Measurements from ENCODE around the gene MT1M.
"Not testable (repeated sequence)": the region's sequence is repeated elsewhere in the genome, so short reads cannot be mapped to it uniquely, and the experiment has no call there.

The MT1M gene

GRCh38 chr16:56608876-56609462, 23.5 kb upstream of the MT1M start:
- DNase-seq, result no peak

GRCh38 chr16:56609463-56609921, 23.0 kb upstream of the MT1M start:
- DNase-seq, result peak; percentile 82

- peak; percentile 86 for DNase-seq
Measured at GRCh38 chr16:56610017-56610608, 22.3 kb upstream of the MT1M start.

- DNase-seq, result no peak
Measured at GRCh38 chr16:56610609-56611111, 21.8 kb upstream of the MT1M start.

- no peak for DNase-seq
Measured at GRCh38 chr16:56611281-56611833, 21.1 kb upstream of the MT1M start.

GRCh38 chr16:56613706-56614105, 18.8 kb upstream of the MT1M start:
- no peak for DNase-seq

GRCh38 chr16:56614549-56614991, 17.9 kb upstream of the MT1M start:
- peak; percentile 46 for DNase-seq

GRCh38 chr16:56615353-56615752, 17.1 kb upstream of the MT1M start:
- no peak for DNase-seq

GRCh38 chr16:56616608-56617211, 15.7 kb upstream of the MT1M start:
- DNase-seq, result no peak

- peak; percentile 76 for DNase-seq
Measured at GRCh38 chr16:56617212-56618085, 15.0 kb upstream of the MT1M start.

GRCh38 chr16:56618138-56618537, 14.3 kb upstream of the MT1M start:
- DNase-seq, result no peak

- DNase-seq, result no peak
Measured at GRCh38 chr16:56620339-56620897, 12.0 kb upstream of the MT1M start.

GRCh38 chr16:56621665-56622445, 10.6 kb upstream of the MT1M start:
- DNase-seq, result not testable (repeated sequence)

- DNase-seq, result not testable (repeated sequence)
Measured at GRCh38 chr16:56623184-56623583, 9.3 kb upstream of the MT1M start.

- no peak for DNase-seq
Measured at GRCh38 chr16:56623637-56624036, 8.8 kb upstream of the MT1M start.

- DNase-seq, result peak; percentile 78
Measured at GRCh38 chr16:56625140-56625942, 7.1 kb upstream of the MT1M start, which contains the start of gene MT1E. TSS of gene MT1E (plus strand) at chr16:56625781. CDS start at chr16:56625852, 71 bp downstream.

- no peak for DNase-seq
Measured at GRCh38 chr16:56625943-56626654, 6.4 kb upstream of the MT1M start.

GRCh38 chr16:56626685-56627084, 5.8 kb upstream of the MT1M start:
- no peak for DNase-seq

- no peak for DNase-seq
Measured at GRCh38 chr16:56628486-56629350, 3.7 kb upstream of the MT1M start.

Measured in stimulated activated CD4-positive, alpha-beta T cell treated with anti-CD3 and anti-CD28 coated beads, Interleukin-1b, Interleukin-23, amount 100 ng/mL, for 48 hours (primary cell).